Activated CD4-positive, alpha-beta T cell treated with anti-CD3 and anti-CD28 coated beads, Interleukin-2, Interleukin-4, amounts not matched to agents 100 ng/mL and 50 ng/mL, durations not matched to agents 16 hours and 8 hours (primary cell): ENCODE measurements around the gene H3-3A.
"Not testable (repeated sequence)": the region's sequence is repeated elsewhere in the genome, so short reads cannot be mapped to it uniquely, and the experiment has no call there.

Experiments used
- DNase-seq: peaks from one replicate; pipeline ENCODE4 v3.0.0-alpha.2; 2020; ENCODE audit warnings: low spot score

H3-3A gene

GRCh38 chr1:226085675-226086285 lies 23.3 kb downstream of the H3-3A start:
- DNase-seq: no peak

- no peak for DNase-seq
Measured at GRCh38 chr1:226086776-226087175, 24.3 kb downstream of the H3-3A start.

- DNase-seq: no peak
Measured at GRCh38 chr1:226091461-226091860, 28.9 kb downstream of the H3-3A start.

- not testable (repeated sequence) for DNase-seq
Measured at GRCh38 chr1:226092048-226092820, 29.7 kb downstream of the H3-3A start.

- no peak for DNase-seq
Measured at GRCh38 chr1:226092965-226093364, 30.4 kb downstream of the H3-3A start.

- DNase-seq: no peak
Measured at GRCh38 chr1:226093621-226094020, 31.1 kb downstream of the H3-3A start.

GRCh38 chr1:226094451-226094850 lies 31.9 kb downstream of the H3-3A start:
- DNase-seq: no peak

GRCh38 chr1:226095286-226095685 lies 32.8 kb downstream of the H3-3A start:
- DNase-seq: no peak

- DNase-seq: no peak
Measured at GRCh38 chr1:226097866-226098625, 35.5 kb downstream of the H3-3A start.

GRCh38 chr1:226098870-226099835 lies 36.6 kb downstream of the H3-3A start:
- DNase-seq: no peak

GRCh38 chr1:226100436-226101391 lies 38.2 kb downstream of the H3-3A start:
- DNase-seq: peak; percentile 28

- no peak for DNase-seq
Measured at GRCh38 chr1:226104671-226105121, 42.2 kb downstream of the H3-3A start.

- no peak for DNase-seq
Measured at GRCh38 chr1:226107471-226108460, 45.2 kb downstream of the H3-3A start.

- no peak for DNase-seq
Measured at GRCh38 chr1:226108935-226109828, 46.7 kb downstream of the H3-3A start.

GRCh38 chr1:226109829-226110248 lies 47.3 kb downstream of the H3-3A start:
- DNase-seq: peak; percentile 84

- peak; percentile 63 for DNase-seq
Measured at GRCh38 chr1:226110249-226111097, 48.0 kb downstream of the H3-3A start.
